ENCODE results near the gene PXDN. TPM values are rescaled to one million over a fixed set of nuclear protein-coding genes. Genes with fewer than 3 reads are reported as not detected.
A peak's percentile ranks its signal among the peaks of the same experiment; 100 is the strongest.

PXDN gene
- total and polyA plus RNA-seq, 9 donors: 36.0 to 116 (median 54.5) TPM

DNA sequence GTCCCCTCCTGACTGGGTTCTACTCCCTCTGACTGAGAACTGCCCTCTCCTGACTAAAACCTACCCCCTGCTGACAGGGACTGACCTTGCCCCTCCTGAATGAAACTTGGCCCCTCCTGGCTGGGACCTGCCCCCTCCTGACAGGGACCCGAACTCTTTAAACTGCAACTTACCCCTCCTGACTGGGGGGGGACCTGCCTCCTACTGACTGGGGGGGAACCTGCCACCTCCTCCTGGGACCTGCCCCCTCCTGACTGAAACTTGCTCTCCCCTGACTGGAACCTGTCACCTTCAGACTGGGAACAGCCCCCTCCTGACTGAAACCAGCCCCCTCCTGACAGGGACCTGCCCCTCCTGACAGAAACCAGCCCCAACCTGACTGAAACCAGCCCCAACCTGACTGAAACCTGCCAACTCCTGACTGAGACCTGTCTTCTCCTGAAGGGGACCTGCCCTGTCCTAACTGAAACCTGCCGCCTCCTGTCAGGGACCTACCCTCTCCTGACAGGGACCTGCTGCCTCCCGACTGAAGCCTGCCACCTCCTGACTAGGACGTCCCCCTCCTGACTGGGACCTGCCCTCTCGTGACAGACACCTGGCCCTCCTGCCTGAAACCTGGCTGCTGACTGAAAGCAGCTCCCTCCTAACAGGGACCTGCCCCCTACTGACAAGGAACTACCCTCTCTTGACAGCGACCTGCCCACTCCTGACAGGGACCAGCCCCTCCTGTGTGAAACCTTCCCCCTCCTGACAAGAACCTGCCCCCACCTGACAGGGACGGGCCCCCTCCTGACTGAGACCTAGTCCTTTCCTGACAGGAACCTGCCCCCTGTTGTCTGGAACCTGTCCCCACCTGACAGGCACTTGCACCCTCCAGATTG, 87.1 kb downstream of the PXDN start:
- H3K4me1 ChIP-seq (ENCODE audit: insufficient read depth): peaks cover 16% of the 10 kb centered on the region
- no peak for TF ChIP-seq EP300 (IDR thresholded peaks at IDR 0.05)
- no peak for TF ChIP-seq POLR2A (IDR thresholded peaks at IDR 0.05)
- no peak for TF ChIP-seq CTCF (IDR thresholded peaks at IDR 0.05)
- no peaks in the 10 kb centered on the region for H3K36me3 ChIP-seq
- DNase-seq: peak in 3 of 5 donors; percentile 20 to 31 (median 22)
- no peaks in the 10 kb centered on the region for H3K27me3 ChIP-seq
- intact Hi-C loops (cut with DNase I): loop anchor here in 2 of 4 donors (5.0 kb wide), 2 partner anchors 65 to 85 kb away; partner anchors contain the start of gene PXDN (in 1 of the 2)
- no peak overlapping the region for H3K4me3 ChIP-seq
- no peaks in the 10 kb centered on the region for H3K9me3 ChIP-seq
- 86 to 91% (median 91%) methylated on average over 7 of the region's 7 CpGs for WGBS, 3 donors
- no peak overlapping the region for H3K27ac ChIP-seq

DNA sequence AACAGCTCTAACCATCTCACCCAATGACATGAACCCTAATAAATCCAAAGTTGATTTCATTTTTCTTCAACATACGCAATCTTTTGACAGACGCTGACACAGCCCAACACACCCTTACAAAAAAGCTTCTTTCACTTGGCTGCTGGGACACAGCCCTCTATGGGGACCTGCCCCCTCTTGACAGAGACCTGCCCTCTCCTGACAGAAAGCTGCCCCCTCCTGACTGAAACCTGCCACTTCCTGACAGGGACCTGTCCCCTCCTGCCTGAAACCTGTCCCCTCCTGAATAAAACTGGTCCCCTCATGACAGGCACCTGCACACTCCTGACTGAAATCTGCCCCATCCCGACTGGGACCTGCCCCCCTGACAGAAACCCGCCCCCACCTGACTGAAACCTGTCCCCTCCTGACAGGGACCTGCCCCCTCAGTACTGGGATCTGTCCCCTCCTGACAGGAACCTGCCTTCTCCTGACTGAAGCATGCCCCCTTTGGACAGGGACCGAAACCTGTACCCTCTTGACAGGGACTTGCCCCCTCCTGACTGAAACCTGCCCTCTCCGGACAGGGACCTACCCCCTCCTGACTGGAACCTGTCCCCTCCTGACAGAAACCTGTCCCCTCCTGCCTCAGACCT, 87.9 kb downstream of the PXDN start:
- H3K27ac ChIP-seq: no peak overlapping the region
- H3K4me1 ChIP-seq (ENCODE audit: insufficient read depth): peaks cover 23% of the 10 kb centered on the region
- WGBS, 3 donors: 90 to 95% (median 93%) methylated on average over 6 of the region's 6 CpGs
- intact Hi-C loops (cut with DNase I): loop anchor here in 2 of 4 donors (5.0 kb wide), 2 partner anchors 64 to 86 kb away; partner anchors contain the start of gene PXDN (in 1 of the 2)
- no peak overlapping the region for H3K4me3 ChIP-seq
- H3K9me3 ChIP-seq: no peaks in the 10 kb centered on the region
- H3K27me3 ChIP-seq: no peaks in the 10 kb centered on the region
- no peaks in the 10 kb centered on the region for H3K36me3 ChIP-seq
- peak in 2 of 5 donors; percentile 20 to 22 for DNase-seq
- TF ChIP-seq CTCF (IDR thresholded peaks at IDR 0.05) (no peak), EP300 (IDR thresholded peaks at IDR 0.05) (no peak), POLR2A (IDR thresholded peaks at IDR 0.05) (no peak)

- Histone ChIP-seq H3K27me3 (no peaks in the 10 kb centered on the region), H3K36me3 (no peaks in the 10 kb centered on the region), H3K27ac (peak overlapping the region in 1 of 2 donors; percentile 5), H3K9me3 (no peaks in the 10 kb centered on the region), H3K4me3 (no peak overlapping the region), H3K4me1 (ENCODE audit: insufficient read depth) (peaks cover 29% of the 10 kb centered on the region)
- TF ChIP-seq CTCF (IDR thresholded peaks at IDR 0.05): no peak
- TF ChIP-seq POLR2A (IDR thresholded peaks at IDR 0.05): no peak
- TF ChIP-seq EP300 (IDR thresholded peaks at IDR 0.05): no peak
- intact Hi-C loops (cut with DNase I): loop anchor here in 2 of 4 donors (5.0 kb wide), 2 partner anchors 63 to 87 kb away; partner anchors contain the start of gene PXDN (in 1 of the 2)
- WGBS, 3 donors: 94 to 95% (median 95%) methylated on average over 3 of the region's 3 CpGs
- DNase-seq: peak in 3 of 5 donors; percentile 12 to 23 (median 17)
These were observed 88.9 kb downstream of the PXDN start for GRCh38 chr2:1655461-1655860.

DNA sequence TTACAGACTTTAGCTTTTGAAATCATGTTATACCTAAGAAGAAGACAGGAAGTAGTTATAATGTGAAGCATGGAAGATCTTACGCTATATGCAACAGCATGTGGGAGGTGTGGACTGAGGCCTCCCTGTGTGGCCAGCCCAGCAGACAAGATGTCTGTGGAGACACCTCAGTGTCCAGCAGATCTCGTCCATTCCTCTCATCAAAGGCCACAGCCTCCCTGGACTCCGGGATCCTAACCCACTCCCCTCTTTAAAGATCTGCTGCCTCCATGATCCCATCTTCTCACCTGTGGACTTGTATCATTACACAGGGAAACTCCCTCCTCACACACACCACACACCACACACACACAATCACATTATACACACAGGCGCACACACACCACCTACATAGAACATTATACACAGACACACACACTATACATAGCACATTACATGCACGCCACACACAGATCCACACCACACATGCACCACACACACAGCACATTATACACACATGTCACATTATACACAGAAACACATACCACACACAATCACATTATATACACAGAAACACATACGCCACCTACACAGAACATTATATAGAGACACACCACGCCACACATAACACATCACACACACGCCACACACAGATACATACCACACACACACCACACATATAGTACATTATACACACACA, 89.5 kb downstream of the PXDN start:
- no peak for TF ChIP-seq EP300 (IDR thresholded peaks at IDR 0.05)
- no peak for TF ChIP-seq CTCF (IDR thresholded peaks at IDR 0.05)
- TF ChIP-seq POLR2A (IDR thresholded peaks at IDR 0.05): no peak
- DNase-seq: peak in 3 of 5 donors; percentile 15 to 32 (median 22)
- Histone ChIP-seq H3K4me3 (no peak overlapping the region), H3K36me3 (no peaks in the 10 kb centered on the region), H3K27me3 (no peaks in the 10 kb centered on the region), H3K27ac (peak overlapping the region in 1 of 2 donors; percentile 70), H3K4me1 (ENCODE audit: insufficient read depth) (peaks cover 32% of the 10 kb centered on the region), H3K9me3 (no peaks in the 10 kb centered on the region)
- intact Hi-C loops (cut with DNase I): loop anchor here in 2 of 4 donors (5.0 kb wide), 2 partner anchors 63 to 87 kb away; partner anchors contain the start of gene PXDN (in 2 of the 2)
- 66 to 76% (median 73%) methylated on average over 8 of the region's 8 CpGs for WGBS, 3 donors
